ENCODE results near the gene PTPRN2.
"Not testable (repeated sequence)": the region's sequence is repeated elsewhere in the genome, so short reads cannot be mapped to it uniquely, and the experiment has no call there.

PTPRN2 gene

GRCh38 chr7:157955348-157955999 lies 632.1 kb downstream of the PTPRN2 start:
- in situ Hi-C loops (cut with MboI; ENCODE audit: low sequenced_read_pairs) = no loop called here

- in situ Hi-C loops (cut with MboI; ENCODE audit: low sequenced_read_pairs) = no loop called here
Measured at GRCh38 chr7:157954901-157955300, 632.7 kb downstream of the PTPRN2 start.

GRCh38 chr7:157952841-157953645 lies 634.6 kb downstream of the PTPRN2 start:
- in situ Hi-C loops (cut with MboI; ENCODE audit: low sequenced_read_pairs) = no loop called here

GRCh38 chr7:157952050-157952667 lies 635.5 kb downstream of the PTPRN2 start:
- in situ Hi-C loops (cut with MboI; ENCODE audit: low sequenced_read_pairs) = no loop called here

- in situ Hi-C loops (cut with MboI; ENCODE audit: low sequenced_read_pairs) = no loop called here
Measured at GRCh38 chr7:157951300-157952049, 636.1 kb downstream of the PTPRN2 start.

- in situ Hi-C loops (cut with MboI; ENCODE audit: low sequenced_read_pairs) = no loop called here
Measured at GRCh38 chr7:157949711-157950110, 637.9 kb downstream of the PTPRN2 start.

GRCh38 chr7:157947504-157947903 lies 640.1 kb downstream of the PTPRN2 start:
- in situ Hi-C loops (cut with MboI; ENCODE audit: low sequenced_read_pairs) = no loop called here

- in situ Hi-C loops (cut with MboI; ENCODE audit: low sequenced_read_pairs) = no loop called here
Measured at GRCh38 chr7:157946398-157947060, 641.1 kb downstream of the PTPRN2 start.

- in situ Hi-C loops (cut with MboI; ENCODE audit: low sequenced_read_pairs) = no loop called here
Measured at GRCh38 chr7:157945401-157945800, 642.2 kb downstream of the PTPRN2 start.

GRCh38 chr7:157944734-157945291 lies 642.8 kb downstream of the PTPRN2 start:
- in situ Hi-C loops (cut with MboI; ENCODE audit: low sequenced_read_pairs) = no loop called here

- in situ Hi-C loops (cut with MboI; ENCODE audit: low sequenced_read_pairs) = no loop called here
Measured at GRCh38 chr7:157944051-157944450, 643.6 kb downstream of the PTPRN2 start.

GRCh38 chr7:157943561-157943960 lies 644.1 kb downstream of the PTPRN2 start:
- in situ Hi-C loops (cut with MboI; ENCODE audit: low sequenced_read_pairs) = no loop called here

GRCh38 chr7:157941210-157941609 lies 646.4 kb downstream of the PTPRN2 start:
- in situ Hi-C loops (cut with MboI; ENCODE audit: low sequenced_read_pairs) = no loop called here

- in situ Hi-C loops (cut with MboI; ENCODE audit: low sequenced_read_pairs) = no loop called here
Measured at GRCh38 chr7:157940497-157940896, 647.1 kb downstream of the PTPRN2 start.

- in situ Hi-C loops (cut with MboI; ENCODE audit: low sequenced_read_pairs) = no loop called here
Measured at GRCh38 chr7:157938211-157938610, 649.4 kb downstream of the PTPRN2 start.

- in situ Hi-C loops (cut with MboI; ENCODE audit: low sequenced_read_pairs) = no loop called here
Measured at GRCh38 chr7:157937406-157937805, 650.2 kb downstream of the PTPRN2 start.

GRCh38 chr7:157936976-157937375 lies 650.6 kb downstream of the PTPRN2 start:
- in situ Hi-C loops (cut with MboI; ENCODE audit: low sequenced_read_pairs) = no loop called here

GRCh38 chr7:157935721-157936120 lies 651.9 kb downstream of the PTPRN2 start:
- in situ Hi-C loops (cut with MboI; ENCODE audit: low sequenced_read_pairs) = not testable (repeated sequence)

- in situ Hi-C loops (cut with MboI; ENCODE audit: low sequenced_read_pairs) = not testable (repeated sequence)
Measured at GRCh38 chr7:157933219-157934155, 654.1 kb downstream of the PTPRN2 start.

Measured in hTERT RPE-1 (cell line).